Thyroid gland (tissue), 4 donors: Measurements from ENCODE around the gene ZNF438. TPM values are rescaled to one million over a fixed set of nuclear protein-coding genes. Genes with fewer than 3 reads are reported as not detected.

ENCODE experiments used
- DNase-seq, 2 donors: peaks; one replicate each; pipeline ENCODE4 v3.0.0-alpha.2; 2019
- H3K27ac ChIP-seq, 3 donors: fragments of 200-600 bp; sonication (generic); 1 replicate in 2 of 3; 2 replicates in 1 of 3; pipeline ENCODE4 v1.5.1; 2016 to 2019; ENCODE audit warnings: mild to moderate bottlenecking in 1 of 3, moderate library complexity in 1 of 3
- H3K27me3 ChIP-seq: fragments of 200-600 bp; sonication (generic); one replicate; pipeline ENCODE4 v1.5.1; 2019
- H3K36me3 ChIP-seq, 2 donors: fragments of 200-600 bp; sonication (generic); one replicate each; pipeline ENCODE4 v1.5.1; 2016 to 2019
- H3K4me1 ChIP-seq, 2 donors: fragments of 200-600 bp; sonication (generic); one replicate each; pipeline ENCODE4 v1.5.1; 2017 to 2019
- H3K4me3 ChIP-seq, 3 donors: fragments of 200-600 bp; sonication (generic); replicated peaks in 1 of 3; 1 replicate in 2 of 3; 2 replicates in 1 of 3; pipeline ENCODE4 v1.5.1; 2016; ENCODE audit warnings: mild to moderate bottlenecking in 1 of 3
- H3K9me3 ChIP-seq: fragments of 200-600 bp; sonication (generic); one replicate; pipeline ENCODE4 v1.5.1; 2017
- CTCF ChIP-seq, 6 experiments: fragments of 200-600 bp in 3 of 6; fragments of 450-650 bp in 3 of 6; sonication (generic) in 3 of 6; IDR thresholded peaks; one replicate each; pipeline ENCODE4 v1.5.1; 2016 to 2019; ENCODE audit warnings: antibody characterized with exemption in 6 of 6, mild to moderate bottlenecking in 2 of 6, inconsistent platforms in 1 of 6, moderate library complexity in 1 of 6
- POLR2A ChIP-seq, 2 donors: fragments of 450-650 bp; IDR thresholded peaks; one replicate each; pipeline ENCODE4 v1.6.1; 2017; ENCODE audit warnings: antibody characterized with exemption in 2 of 2, mild to moderate bottlenecking in 2 of 2, moderate library complexity in 1 of 2
- WGBS, 2 donors: methylation state at CpG; one replicate each; pipeline ENCODE4 v1.1.5; 2017; 5-methylcytosine and 5-hydroxymethylcytosine counted together
- intact Hi-C: fragments of 100-400 bp; cut with DNase I; formaldehyde crosslinking; loops from one replicate; pipeline ENCODE4 v1.15.1; 2023
- total RNA-seq, 4 donors: library from RNA; depleted of rRNA; stranded (reverse); fragments of >200 nt; gene quantifications; one replicate each; pipeline ENCODE4 v1.2.3, GENCODE V29; 2016

ZNF438 gene
- total RNA-seq, 4 donors from 2014 or later: 19.2 to 21.8 (median 20.3) TPM

- 73% methylated on average over 1 of the region's 1 CpG for WGBS, 2 donors
- no peaks in the 10 kb centered on the region for H3K9me3 ChIP-seq
- H3K4me1 ChIP-seq: peaks cover 0 to 17% of the 10 kb centered on the region in 2 donors
- intact Hi-C loops: no loop called here
- no peak overlapping the region for H3K4me3 ChIP-seq
- DNase-seq: no peak
- H3K27ac ChIP-seq: peak overlapping the region in 2 of 3 donors; percentile 17 to 39
- no peaks in the 10 kb centered on the region for H3K36me3 ChIP-seq
- H3K27me3 ChIP-seq: no peaks in the 10 kb centered on the region
- TF ChIP-seq CTCF (IDR thresholded peaks at IDR 0.05): no peak
- no peak for TF ChIP-seq POLR2A (IDR thresholded peaks at IDR 0.05)
These were observed 40.0 kb downstream of the ZNF438 start for GRCh38 chr10:30991647-30992011.

- intact Hi-C loops: no loop called here
- DNase-seq: no peak
- Histone ChIP-seq H3K9me3 (no peaks in the 10 kb centered on the region), H3K4me3 (no peak overlapping the region), H3K27ac (peak overlapping the region in 2 of 3 donors; percentile 17 to 39), H3K4me1 (peaks cover 0 to 17% of the 10 kb centered on the region in 2 donors), H3K36me3 (no peaks in the 10 kb centered on the region), H3K27me3 (no peaks in the 10 kb centered on the region)
- no peak for TF ChIP-seq POLR2A (IDR thresholded peaks at IDR 0.05)
- 95 to 98% methylated on average over 2 of the region's 2 CpGs for WGBS, 2 donors
These were observed 40.6 kb downstream of the ZNF438 start for GRCh38 chr10:30990971-30991646.

- Histone ChIP-seq H3K36me3 (no peaks in the 10 kb centered on the region), H3K27ac (no peak overlapping the region), H3K27me3 (no peaks in the 10 kb centered on the region), H3K4me3 (no peak overlapping the region), H3K4me1 (peaks cover 0 to 17% of the 10 kb centered on the region in 2 donors), H3K9me3 (no peaks in the 10 kb centered on the region)
- DNase-seq: no peak
- intact Hi-C loops: no loop called here
- TF ChIP-seq POLR2A (IDR thresholded peaks at IDR 0.05): no peak
- no peak for TF ChIP-seq CTCF (IDR thresholded peaks at IDR 0.05)
- 95 to 96% methylated on average over 2 of the region's 2 CpGs for WGBS, 2 donors
These were observed 41.3 kb downstream of the ZNF438 start for GRCh38 chr10:30990351-30990750.

- Histone ChIP-seq H3K27me3 (no peaks in the 10 kb centered on the region), H3K4me1 (peaks cover 3 to 17% of the 10 kb centered on the region in 2 donors), H3K9me3 (no peaks in the 10 kb centered on the region), H3K4me3 (no peak overlapping the region), H3K27ac (peak overlapping the region in 1 of 3 donors; percentile 8), H3K36me3 (no peaks in the 10 kb centered on the region)
- intact Hi-C loops: no loop called here
- 62 to 75% methylated on average over 1 of the region's 1 CpG for WGBS, 2 donors
- DNase-seq: no peak
- no peak for TF ChIP-seq CTCF (IDR thresholded peaks at IDR 0.05)
- no peak for TF ChIP-seq POLR2A (IDR thresholded peaks at IDR 0.05)
These were observed 42.7 kb downstream of the ZNF438 start for GRCh38 chr10:30988831-30989435.

- DNase-seq: no peak
- peaks cover 3 to 19% of the 10 kb centered on the region in 2 donors for H3K4me1 ChIP-seq
- H3K9me3 ChIP-seq: no peaks in the 10 kb centered on the region
- H3K27me3 ChIP-seq: no peaks in the 10 kb centered on the region
- no peaks in the 10 kb centered on the region for H3K36me3 ChIP-seq
- H3K4me3 ChIP-seq: no peak overlapping the region
- 80 to 94% methylated on average over 5 of the region's 5 CpGs for WGBS, 2 donors
- no peak for TF ChIP-seq POLR2A (IDR thresholded peaks at IDR 0.05)
- TF ChIP-seq CTCF (IDR thresholded peaks at IDR 0.05): no peak
- no peak overlapping the region for H3K27ac ChIP-seq
- intact Hi-C loops: no loop called here
These were observed 44.2 kb downstream of the ZNF438 start for GRCh38 chr10:30987463-30987862.
